CD4-positive, alpha-beta T cell treated with Interleukin-21 for 1 hour (primary cell): ENCODE data around the gene DAB1.

Source experiments
- DNase-seq: peaks from one replicate; pipeline ENCODE4 v3.0.0-alpha.2; 2020

DAB1 gene

DNA sequence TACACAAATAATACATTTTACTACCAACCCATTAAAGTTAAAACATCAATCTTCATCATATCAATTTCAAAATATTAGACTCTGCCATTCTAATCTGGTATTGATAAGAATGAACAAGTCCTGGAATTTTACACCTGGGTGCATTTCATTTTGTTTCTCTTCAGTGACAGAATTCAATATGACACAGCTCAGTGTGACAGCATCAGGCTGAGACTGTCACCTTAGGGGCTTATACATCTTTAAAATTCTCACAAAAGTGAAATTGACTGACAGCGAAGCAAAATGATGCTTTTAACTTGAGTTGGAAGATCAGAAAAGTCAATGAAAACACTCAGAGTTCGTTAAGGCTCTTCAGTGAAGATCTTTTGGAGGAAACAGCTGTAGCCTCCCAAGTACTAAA, 213.0 kb downstream of the DAB1 start:
- no peak for DNase-seq

DNA sequence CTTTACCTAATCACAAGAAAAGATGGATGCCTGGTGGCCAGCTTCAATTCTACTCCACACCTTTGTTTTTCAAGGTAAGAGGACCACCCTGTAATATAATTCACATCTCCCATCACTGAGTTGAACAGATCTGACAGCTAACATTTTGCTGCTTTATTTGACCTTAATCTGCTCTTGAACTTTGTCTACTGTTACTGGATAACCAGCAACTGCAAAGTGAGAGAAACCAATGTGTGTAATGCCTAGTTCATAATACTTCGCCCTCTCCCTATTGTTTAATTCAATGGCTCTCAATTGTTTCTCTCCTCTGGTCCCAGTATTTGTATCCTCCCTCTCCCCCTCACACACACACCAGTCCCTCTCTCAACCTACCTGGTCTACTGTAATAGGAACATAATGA, 214.4 kb downstream of the DAB1 start:
- no peak for DNase-seq

DNA sequence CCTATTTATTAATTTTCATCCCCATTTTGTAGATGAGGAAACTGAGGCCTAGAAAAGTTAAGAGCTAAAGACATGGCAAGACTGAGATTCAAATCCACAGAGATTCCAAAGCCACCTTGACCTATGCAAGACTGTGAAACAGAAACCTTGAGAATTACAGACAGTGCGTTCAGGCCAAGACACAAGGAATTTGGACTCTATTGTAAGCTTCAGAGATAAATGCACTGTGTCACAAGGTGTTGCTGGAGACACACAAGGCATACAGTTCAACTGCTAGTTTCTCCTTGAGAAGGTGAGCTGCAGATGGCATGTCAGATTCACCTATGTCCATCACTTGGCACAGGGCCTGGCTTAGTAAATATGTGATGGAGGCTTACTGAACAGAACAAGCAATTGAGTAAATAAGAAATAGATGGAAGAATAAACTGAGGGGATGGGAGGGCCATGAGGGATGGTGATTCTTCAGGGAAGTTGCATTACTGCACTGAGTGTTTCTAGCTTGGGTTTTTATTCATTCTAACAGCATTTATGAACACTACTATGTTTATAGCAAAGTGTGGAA, 215.0 kb downstream of the DAB1 start:
- DNase-seq: no peak

DNA sequence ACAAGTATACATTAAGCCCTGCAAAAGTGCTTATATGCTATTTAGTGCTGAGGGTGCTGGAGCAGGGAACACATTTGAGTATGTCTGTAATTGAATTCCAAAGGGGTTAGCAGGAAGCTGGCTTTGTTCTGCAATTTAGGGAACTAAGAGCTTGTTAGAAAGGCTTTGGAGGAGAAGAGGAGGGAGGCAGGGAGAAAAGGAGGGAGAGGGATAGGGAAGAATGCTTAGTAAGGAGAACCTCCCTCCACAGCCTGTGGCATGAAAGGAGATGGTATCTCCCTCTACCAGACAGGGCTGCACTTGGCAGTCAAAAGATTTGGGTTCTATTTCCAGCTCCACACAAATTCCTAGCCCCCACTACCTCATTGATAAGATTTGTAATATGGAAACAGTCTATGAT, 217.8 kb downstream of the DAB1 start:
- DNase-seq: no peak

DNA sequence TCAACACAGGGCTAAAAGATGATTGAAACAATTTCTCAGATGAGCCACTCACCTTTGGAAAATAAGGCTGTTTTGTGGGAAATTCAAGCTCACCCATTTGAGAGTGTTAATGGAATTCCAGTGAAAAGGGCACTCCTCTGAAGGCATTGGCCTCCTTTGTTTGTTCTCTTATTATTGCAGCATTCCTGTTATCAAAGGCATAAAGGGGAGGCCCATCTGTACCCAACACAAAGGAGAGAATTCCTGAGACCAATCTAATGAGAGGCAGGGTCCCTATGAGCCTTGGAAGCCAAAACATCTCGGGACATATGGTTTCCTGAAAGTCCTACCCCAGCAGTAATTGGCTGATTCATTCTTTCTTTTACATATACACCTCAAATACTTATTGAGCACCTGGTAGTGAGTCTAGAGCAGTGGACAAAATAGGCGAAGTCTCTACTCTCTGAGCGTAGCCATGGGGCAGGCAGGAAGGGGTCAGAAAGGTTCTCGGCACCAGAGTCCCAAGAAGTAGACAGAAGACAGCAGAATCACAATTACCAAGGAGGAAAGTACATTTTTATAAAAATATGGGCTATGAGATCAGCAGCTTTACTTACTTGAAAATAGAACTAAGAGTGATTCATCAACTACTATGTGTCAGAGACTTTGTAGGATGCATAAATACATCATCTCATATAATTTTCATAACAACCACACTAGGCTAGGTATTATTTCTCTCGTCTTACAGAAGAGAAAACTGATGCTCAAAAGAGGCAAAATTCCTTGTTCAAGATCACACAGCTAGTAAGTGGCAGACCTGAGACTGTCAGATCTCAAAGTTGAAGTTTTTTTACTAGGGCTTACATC, 218.7 kb downstream of the DAB1 start:
- no peak for DNase-seq

DNA sequence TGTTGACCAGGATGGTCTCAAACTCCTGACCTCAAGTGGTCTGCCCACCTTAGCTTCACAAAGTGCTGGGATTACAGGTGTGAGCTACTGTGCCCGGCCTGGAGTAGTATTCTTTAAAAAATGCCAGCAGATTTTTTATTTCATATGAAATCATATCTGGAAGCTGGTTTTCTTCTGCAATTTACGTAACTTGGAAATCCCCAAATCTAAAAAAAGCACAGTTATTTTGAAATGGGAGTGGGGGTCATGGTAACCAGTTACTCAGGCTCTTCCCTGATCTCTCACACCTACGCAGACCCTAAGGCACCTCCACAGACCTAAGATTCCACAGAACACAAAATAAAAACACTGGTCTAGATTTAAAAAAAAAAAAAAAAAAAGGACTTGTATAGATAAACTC, 219.8 kb downstream of the DAB1 start:
- DNase-seq: no peak

DNA sequence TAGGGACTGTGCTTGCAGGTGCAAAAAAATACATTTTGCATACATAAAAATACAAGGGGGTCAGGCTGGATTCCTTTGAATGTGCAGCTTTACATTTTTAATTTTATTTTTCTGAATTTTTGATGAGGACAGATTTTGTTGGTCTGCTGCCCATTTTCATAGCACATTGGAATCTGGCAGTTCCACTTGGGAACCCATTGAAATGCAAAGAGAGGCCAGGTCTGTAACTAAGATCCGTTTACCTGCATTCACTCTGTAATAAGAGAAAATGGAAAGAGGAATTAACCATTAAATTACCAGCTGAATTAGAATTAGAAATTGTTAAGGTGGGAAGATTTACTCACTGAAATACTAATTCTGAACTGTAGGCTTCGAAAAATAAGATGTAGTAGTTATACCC, 221.6 kb downstream of the DAB1 start:
- no peak for DNase-seq

DNA sequence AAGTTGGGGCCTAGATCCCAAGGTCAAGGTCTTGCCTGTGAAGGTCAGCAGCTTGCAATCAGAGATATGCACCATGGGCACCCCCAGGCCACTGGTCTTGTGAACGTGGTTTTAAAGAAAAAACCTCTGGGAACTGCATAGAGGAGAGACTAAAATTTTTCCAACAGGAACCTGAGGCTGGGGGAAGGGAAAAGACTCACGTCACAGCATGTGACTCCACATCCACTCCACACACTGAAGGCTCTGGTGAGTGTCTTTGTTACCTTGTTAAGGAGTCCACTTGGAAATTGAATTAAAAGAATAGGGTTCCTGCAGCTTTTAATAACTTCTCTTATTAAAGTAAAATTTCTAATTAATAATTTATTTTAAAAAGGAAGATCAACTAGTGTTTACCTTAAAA, 224.9 kb downstream of the DAB1 start:
- no peak for DNase-seq

DNA sequence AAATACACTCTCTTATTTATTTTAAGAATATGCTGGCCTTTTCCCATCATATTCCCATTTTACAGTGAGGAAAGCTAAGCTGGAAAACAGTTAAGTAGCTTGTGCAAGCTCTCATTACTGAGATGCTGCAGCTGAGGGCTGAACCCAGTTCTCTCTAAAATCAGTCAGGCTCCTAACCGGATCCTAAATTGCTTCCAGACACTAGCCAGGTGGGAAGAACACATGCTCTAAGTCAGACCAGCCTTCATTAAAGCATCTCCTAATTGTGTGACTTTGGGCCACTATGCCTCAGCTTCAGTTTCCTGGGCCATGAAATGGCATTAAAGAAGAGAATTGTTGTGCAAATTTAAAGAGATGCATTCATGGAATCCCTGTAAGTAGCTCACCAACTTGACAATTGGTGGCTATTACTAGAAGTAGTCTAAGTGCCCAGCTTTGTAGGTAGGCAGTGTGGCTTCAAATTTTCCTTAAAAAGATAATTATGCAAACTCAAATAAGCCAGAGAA, 228.4 kb downstream of the DAB1 start:
- DNase-seq: no peak

DNA sequence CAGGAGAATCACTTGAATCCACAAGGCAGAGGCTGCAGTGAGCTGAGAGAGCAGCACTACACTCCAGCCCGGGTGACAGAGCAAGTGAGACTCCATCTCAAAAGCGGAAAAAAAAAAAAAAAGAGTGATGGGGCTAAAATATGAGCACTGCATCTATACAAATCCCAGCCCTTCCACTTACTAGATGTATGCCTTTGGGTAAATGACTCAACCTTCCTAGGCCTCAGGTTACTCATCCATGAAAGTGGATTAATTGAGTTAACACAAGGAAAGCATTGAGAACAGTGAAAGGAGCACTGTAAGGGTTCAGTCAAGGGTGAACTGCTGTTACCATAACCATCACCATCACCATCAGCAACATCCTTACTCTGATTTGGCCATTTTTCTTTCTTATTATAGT, 231.6 kb downstream of the DAB1 start:
- DNase-seq: no peak

DNA sequence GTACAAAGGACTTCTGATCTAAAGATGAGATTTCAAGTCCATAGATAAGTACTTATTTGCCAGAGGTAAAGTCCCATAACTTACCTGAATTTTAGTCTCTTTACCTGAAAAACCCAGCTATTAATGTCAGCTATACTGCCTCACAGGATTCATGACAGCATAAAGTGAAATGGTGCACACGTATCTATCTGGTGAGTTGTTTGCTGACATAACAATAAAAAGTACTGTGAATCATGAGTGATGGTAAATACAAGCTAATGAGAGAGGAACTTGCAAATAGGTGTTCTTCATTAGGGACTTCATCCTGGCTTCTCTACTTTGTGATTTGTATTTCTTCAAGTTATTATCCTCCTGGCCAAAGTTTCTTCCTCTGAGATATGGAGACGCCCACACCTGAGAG, 233.0 kb downstream of the DAB1 start:
- no peak for DNase-seq

DNA sequence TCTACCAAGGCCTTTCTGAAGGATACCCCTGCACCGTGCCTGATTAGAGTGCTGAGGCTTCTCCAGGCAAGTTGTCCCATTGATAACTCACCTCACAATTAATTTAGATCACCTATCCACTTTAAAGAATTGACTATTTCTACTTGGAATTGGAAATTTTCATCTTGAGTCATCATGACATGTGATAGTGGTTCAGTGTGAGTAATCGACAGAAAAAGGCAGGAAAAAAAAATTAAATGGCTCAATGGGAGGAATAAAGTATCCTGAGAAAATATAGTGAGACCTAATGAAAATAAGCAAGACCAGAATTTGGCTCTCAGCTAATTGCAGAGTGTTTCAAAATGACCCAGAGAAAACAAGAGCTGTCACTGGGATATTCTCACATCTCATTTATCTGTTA, 235.7 kb downstream of the DAB1 start:
- no peak for DNase-seq

DNA sequence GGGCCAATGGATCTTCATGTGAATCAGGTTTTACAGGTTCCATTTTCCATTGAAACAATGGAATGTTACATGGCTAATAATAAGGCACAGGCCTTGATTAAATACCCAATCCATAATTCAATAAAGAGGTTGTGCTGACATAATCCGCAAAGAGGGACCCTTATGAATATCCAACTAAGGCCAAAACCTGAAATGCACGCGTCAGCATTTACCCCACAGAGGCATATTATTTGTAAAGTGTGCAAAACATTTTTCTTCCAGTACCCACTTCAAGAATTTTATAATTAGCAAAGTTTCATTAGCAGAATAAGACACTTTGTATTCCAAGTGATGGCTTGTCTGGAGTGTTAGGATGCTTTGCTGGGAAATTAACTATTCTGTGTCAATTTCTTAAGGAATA, 237.4 kb downstream of the DAB1 start:
- no peak for DNase-seq

DNA sequence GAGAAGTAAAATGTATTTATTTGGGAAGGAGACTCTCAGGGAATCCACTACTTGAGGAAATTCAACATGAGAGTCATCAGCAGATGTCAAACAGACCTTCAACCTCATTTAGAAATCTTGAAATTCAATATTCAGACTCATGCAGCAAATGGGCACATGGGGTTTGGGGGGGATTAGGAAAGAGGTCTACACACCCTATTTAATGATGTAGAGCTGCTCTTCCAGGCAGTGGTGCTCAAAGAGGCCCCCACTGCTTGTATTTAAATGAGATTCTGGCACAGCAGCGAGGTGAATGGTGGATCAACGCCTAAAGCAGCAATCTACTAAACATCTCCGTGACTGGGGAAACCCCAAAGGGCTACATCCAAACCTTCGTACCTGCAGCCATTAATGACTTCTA, 244.9 kb downstream of the DAB1 start:
- no peak for DNase-seq

DNA sequence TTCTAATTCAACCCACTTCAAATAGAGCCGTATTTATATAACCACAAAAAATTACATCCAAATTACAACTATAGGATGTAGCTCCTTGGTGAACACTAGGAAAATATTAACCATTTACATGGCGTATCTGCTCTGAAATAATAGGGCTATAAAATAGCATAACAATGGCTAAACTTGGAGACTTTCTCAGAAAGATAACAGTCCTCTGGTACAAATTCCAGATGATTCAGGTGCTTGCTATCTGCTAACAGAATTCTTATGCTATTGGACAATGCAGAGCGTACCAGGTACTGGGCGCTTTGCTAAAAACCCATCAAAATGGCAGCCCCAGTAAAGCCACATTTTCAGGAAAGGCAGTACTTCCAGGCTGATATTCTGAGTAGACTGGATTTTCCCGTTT, 248.4 kb downstream of the DAB1 start:
- no peak for DNase-seq

DNA sequence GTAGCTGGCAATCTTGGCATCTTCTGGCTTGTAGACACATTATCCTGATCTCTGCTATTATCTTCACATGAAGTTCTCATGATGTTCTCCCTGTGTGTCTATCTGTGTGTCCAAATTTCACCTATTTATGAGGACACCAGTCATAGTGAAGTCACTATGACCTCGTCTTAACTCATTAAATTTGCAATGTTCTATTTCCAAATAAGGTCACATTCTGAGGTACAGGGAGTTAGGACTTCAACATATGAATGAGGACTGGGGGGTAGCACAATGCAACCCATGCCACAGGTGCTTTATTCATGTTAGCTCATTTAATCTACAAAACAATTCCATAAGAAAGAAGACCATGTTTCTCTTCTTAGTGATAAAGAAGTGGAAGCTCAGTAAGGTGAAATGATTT, 251.8 kb downstream of the DAB1 start:
- no peak for DNase-seq

DNA sequence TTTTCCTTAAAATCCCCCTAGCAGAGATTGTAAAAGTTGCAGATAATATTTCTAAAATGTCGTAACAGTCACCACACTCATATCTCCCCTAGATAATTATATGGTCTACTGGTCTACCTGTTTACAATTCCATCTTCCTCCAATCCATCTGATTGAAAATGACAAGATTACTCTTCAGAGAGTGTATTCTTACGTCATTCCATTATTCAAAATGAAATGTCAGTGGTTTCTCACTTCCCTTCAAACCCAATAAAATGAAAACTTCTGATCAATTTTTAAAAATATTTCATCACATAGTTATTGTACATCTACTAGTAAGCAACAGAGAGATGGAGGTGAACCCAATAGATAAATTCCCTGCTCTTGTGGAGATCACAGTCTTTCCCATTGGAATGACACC, 255.9 kb downstream of the DAB1 start:
- DNase-seq: no peak

DNA sequence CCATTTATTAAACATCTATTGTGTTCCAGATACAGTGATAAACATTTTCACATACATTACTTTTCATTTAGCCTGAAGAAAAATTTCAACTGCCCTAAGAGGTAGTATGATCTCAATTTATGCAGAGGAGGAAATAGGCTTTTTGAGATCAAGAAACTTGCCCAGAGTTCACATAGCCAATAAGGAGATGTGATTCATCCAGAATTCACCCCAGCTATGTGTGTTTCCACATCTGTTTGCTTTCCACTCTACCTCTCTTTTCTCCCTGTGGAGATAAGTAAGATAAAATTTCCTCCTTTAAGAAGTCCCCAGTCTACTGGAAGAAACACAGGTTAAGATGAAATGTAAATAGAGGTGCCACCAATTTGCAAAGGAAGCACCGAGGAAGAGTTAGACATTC, 258.3 kb downstream of the DAB1 start:
- no peak for DNase-seq

DNA sequence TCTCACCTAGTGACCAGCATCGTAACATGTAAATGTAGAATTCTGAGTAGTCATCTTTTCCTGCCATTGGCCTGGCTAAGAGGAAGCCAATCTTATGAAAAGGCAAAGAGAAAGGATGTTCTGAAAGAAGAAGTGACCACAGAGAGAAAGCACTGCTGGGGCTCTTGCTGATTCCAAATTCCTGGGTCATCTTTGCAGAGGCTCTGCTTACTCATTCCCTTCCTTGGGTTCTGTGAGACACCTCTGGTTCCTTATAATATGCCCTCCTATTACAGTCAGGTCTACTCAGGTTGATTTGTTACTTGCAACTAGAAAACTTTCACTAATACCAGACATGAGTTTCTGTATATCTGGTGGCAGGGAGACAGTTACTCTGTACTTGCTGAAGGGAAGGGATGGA, 259.3 kb downstream of the DAB1 start:
- no peak for DNase-seq

DNA sequence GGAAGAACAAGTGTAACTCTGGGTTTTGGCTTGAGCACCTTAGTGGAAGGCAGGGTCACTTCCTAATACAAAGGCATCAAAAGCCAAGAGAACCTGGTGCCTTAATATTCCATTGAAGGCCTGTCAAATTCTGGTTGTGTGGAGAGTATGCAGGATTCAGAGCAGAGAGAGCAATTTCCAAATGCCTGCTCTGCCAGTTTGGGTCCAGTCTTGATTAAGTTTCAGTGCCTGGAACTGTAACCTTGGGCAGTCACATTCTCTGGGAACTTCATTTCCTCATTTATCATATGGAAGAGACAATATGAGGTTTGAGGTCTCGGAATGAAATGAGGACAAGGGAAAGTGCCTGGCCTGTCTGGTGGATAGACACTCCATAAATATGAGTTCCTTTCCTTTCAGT, 260.1 kb downstream of the DAB1 start:
- DNase-seq: no peak

DNA sequence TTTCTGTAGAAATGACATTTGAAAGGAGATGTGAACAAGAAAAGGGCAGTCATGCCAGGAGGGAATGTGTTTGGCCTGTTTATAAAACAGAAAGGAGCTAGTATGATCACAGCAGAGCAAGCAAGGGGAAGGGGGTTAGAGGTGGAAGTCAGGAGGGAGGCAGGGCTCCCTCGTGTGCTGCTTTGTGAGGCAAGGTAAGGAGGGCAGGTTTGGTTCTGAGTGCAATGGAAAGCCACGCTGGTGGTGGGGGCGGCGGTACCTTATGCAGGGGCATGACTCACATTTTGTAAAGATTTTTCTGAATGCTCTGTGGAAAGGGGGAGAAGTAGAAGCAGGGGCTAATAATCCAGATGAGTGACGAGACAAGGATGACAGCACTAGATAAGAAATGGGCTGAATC, 260.5 kb downstream of the DAB1 start:
- no peak for DNase-seq

DNA sequence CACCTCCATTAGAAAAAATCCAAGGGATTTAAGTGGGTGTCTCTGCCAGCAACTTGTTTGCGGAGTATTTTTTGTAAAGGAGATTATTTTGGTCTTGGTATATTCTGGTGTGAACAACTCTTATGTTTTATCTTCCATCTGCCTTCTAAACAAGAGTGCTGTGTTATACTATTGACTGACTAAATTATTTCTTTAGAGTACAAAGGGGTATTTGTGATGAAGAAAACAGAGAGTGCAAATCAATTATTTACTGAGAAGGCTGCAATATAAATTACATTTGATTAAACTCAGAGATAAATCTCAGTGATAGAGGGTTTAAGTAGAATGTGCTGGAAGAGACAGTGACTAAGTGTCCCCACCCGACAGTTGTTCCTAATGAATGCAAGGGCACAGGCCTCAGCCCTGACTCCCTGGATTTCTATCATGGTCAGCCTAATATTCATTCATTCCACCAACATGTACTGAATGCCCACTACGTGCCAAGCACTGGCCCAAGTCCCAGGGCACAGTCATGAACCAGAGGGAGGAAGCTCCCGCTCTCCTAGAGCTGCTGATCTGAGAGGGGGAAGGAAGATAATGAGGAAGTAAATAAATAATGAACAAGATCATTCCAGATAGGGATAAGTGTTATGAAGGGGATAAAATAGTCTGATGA, 261.1 kb downstream of the DAB1 start:
- no peak for DNase-seq

DNA sequence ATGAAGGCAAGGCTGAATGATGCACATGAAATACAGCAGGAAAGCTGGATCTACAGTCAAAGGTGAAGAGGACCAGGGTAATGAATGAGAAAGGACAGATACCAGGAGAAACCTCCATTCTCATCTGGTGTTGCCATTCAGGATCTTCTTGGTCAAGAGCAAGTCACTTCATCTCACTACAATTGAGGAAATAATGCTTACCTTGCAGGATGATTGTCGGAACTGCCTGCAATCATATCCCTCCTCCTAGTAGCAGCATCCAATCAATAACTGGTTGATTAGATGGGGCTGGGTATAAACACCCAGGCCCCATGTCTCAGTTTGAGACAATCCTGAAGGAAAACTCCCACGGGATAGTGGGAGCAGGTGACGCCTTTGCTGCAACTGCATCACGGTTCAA, 263.3 kb downstream of the DAB1 start:
- DNase-seq: no peak

DNA sequence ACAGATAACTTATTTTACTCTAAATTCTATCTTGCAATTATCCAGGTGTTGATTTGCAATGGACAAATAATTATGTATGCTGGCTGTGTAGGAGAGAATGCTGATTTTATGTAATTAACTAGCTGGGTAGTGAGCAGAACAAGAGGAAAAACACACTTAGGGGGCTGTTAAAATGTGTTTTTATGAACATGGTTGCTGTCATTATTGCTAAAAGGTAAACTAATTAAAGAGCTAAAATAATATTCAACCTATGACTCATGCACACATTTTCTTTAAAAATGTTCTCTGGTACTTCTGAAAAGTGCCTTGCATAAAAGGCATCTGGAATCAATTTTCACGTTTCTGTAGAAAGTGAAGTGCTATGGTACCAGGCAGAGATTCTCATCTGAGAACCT, 265.3 kb downstream of the DAB1 start:
- DNase-seq: no peak
